Measurements from ENCODE around the gene TMEM150B.

DNA sequence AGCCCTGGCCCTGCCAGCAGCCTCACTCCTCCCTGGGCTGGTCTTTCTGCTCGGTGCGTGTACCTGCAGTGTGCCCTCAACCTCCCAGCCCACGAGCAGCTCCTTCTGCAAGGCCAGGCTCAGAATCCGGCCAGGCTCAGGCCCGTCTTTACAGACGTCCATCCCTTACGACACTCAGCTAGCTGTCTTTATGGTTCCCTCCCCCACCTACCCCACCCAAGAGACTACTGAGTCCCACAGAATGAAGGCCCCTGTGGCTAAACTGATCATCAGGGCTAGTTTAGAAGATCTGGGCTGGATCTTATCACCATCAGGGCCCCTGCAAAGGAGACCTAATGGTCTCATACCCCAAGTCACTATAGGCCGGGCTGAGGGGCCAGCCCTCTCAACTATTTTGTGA, 10.7 kb downstream of the TMEM150B start:
- no peak for TF ChIP-seq NFATC3 (IDR thresholded peaks at IDR 0.05)
- TF ChIP-seq SMAD1 (IDR thresholded peaks at IDR 0.05; ENCODE audit: low read depth, low read length, partially characterized antibody), result no peak

All from K562 (cell line).